GM12875 (cell line): Measurements from ENCODE around the gene COPS2.
"Not testable (repeated sequence)": the region's sequence is repeated elsewhere in the genome, so short reads cannot be mapped to it uniquely, and the experiment has no call there.

ENCODE experiments used
- H3K4me3 ChIP-seq: one replicate; pipeline ENCODE4 v1.5.1; 2011; ENCODE audit warnings: low read depth, low read length, control low read depth
- CTCF ChIP-seq: IDR thresholded peaks from 2 replicates; pipeline ENCODE4 v1.5.1; 2011; ENCODE audit warnings: low read depth, mild to moderate bottlenecking, control low read depth, inconsistent platforms, low read length, moderate library complexity, borderline replicate concordance; ENCODE audit not compliant: insufficient read depth

The COPS2 gene

DNA sequence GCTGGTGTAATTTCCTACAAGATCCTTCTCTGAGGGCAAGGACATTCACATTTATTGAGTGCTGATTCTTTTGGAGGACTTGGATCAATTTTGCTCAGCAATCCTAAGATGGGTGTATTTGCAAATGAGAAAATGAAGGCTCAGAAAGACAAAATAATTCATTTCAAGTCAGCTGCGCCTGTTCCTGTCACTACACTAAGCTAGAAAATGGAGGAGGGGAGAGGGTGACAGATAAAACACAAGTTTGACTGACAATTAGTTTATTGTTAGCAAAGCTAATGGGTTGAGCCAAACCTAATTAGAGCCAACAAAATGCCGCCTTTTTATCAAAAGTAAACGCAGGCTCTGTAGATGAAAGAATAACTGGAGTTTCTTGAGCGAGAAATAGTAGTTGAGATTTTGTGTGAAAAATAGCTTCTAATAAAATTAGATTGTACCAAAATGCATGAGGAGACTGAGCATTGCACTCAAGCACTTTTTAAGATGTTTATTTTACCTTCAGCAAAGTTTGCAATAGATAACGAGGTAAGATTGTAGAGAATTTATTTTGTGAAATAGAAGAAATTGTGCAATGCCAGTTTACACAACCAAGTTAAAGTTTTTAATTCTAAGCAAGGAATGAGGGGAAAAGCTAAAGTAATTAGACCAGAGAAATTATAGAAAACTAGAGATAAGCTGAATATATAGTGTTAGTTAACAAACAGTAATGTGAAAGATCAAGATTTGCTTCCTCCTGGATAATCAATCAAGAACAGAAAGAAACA, 69.5 kb downstream of the COPS2 start:
- TF ChIP-seq CTCF = no peak
- no peak overlapping the region for H3K4me3 ChIP-seq

DNA sequence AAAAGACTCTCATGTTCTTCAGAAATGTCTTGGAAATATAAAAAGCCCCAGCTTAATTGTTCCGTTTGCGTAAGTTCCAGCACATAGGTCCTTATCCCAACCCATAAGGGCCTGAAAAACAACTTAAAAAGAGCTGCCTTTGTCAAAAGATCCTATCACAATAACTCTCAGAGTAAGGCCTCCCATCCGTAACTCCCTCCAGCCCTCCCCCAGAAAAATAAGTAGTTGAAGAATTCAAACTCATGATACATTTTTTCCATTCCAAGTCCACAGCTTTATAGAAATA, 71.2 kb downstream of the COPS2 start:
- TF ChIP-seq CTCF = no peak
- no peak overlapping the region for H3K4me3 ChIP-seq

GRCh38 chr15:49083401-49084284, 71.8 kb downstream of the COPS2 start:
- no peak overlapping the region for H3K4me3 ChIP-seq
- no peak for TF ChIP-seq CTCF

DNA sequence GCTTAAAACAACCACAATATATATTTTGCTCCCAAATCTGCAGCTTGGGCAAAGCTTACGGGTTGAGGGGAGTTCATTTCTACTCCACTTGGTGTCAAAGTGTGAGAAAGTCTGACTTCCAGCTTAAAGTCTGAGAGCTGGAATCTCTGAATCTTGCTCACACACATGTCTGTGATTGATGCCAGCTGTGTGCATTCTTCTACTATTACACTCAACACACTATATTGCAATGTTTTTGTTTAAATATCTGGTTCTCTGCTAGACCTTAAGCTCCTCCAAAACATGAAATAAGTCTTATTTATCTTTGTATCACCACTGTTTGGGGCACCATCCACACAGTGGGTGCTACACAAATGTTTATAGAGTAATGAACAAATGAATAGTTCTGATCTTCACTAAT, 72.4 kb downstream of the COPS2 start:
- no peak overlapping the region for H3K4me3 ChIP-seq
- no peak for TF ChIP-seq CTCF

DNA sequence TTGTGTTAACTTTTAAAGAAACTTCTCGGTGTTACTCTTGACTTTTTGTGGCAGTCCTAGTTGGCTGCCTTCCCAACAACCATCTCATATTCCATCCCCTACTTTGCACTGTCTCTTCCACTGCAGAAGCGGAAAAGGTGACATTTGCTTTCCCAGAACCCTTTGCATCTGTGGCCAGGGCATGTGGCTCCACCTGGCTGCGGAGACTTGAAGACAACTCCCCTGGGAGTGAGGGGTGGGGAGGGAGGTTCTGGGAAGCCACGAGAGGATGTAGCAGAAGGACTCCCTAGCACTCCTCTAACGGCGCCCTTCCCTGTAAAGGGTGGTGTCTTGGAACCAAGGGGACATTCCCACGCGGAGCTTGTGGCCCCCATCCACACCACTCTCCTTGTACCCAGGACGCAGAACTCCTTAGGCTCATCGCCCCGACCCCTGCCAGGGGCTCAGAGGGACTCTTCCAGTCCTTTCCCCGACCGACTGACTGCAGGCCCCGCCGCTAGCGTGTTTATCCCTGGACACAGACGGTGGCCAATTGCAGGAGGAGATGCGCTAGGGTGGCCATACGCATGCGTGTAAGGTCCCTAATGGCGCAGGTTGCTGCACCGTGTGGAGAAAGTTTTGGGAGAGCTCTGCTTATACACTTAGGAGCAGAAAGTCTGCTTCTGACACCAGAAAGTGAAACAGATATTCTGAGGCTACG, 75.9 kb downstream of the COPS2 start:
- no peak overlapping the region for H3K4me3 ChIP-seq
- TF ChIP-seq CTCF = no peak

DNA sequence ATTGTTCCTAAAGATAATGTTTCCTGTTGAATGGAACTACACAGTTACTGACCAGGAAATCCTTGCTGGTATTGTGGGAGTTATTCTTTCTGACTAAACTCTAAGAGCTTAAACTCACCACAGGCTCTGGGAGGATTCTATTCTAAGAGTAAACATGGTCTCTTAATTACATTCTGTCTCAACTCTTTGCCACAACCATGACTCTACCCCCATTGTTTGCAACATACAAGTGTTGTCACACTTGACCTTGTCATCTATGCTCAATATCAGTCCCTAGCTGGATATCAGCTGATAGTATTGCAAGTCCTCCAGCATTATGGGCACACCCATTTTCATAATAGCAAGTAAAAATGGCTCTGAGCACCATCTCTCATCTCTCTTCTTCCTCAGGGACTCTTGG, 79.5 kb downstream of the COPS2 start:
- TF ChIP-seq CTCF = no peak
- H3K4me3 ChIP-seq = no peak overlapping the region

- not testable (repeated sequence) for H3K4me3 ChIP-seq
Observed at GRCh38 chr15:49074589-49075287, 80.7 kb downstream of the COPS2 start.
